GM18870 (cell line): Measurements from ENCODE around the gene HBP1.
"Not testable (repeated sequence)": the region's sequence is repeated elsewhere in the genome, so short reads cannot be mapped to it uniquely, and the experiment has no call there.

ENCODE experiments used
- ATAC-seq: cut with Tn5 transposase; IDR thresholded peaks from one replicate; pipeline ENCODE4 v1.9.1; 2021; ENCODE audit warnings: moderate library complexity; ENCODE audit not compliant: unreplicated experiment

The HBP1 gene

GRCh38 chr7:107154826-107155225 is 14.0 kb upstream of the HBP1 start:
- ATAC-seq = no peak

GRCh38 chr7:107155726-107156125 is 13.1 kb upstream of the HBP1 start:
- ATAC-seq = not testable (repeated sequence)

GRCh38 chr7:107157091-107157490 is 11.7 kb upstream of the HBP1 start:
- no peak for ATAC-seq

GRCh38 chr7:107158028-107158427 is 10.8 kb upstream of the HBP1 start:
- ATAC-seq = no peak

- no peak for ATAC-seq
Observed at GRCh38 chr7:107160389-107160788, 8.4 kb upstream of the HBP1 start.

GRCh38 chr7:107161415-107161814 is 7.4 kb upstream of the HBP1 start:
- ATAC-seq = no peak

- no peak for ATAC-seq
Observed at GRCh38 chr7:107162475-107162874, 6.3 kb upstream of the HBP1 start.

GRCh38 chr7:107164092-107164491 is 4.7 kb upstream of the HBP1 start:
- ATAC-seq = no peak

GRCh38 chr7:107165341-107165740 is 3.5 kb upstream of the HBP1 start:
- no peak for ATAC-seq

GRCh38 chr7:107166736-107167426 is 1.9 kb upstream of the HBP1 start:
- ATAC-seq = no peak

- no peak for ATAC-seq
Observed at GRCh38 chr7:107167483-107168232, 1.1 kb upstream of the HBP1 start.

- ATAC-seq = no peak
Observed at GRCh38 chr7:107169120-107170050, 582 bp downstream of the HBP1 start.

GRCh38 chr7:107170051-107170915 is 1.5 kb downstream of the HBP1 start:
- no peak for ATAC-seq

- ATAC-seq = no peak
Observed at GRCh38 chr7:107171496-107171895, 2.7 kb downstream of the HBP1 start.

- ATAC-seq = no peak
Observed at GRCh38 chr7:107172276-107173032, 3.7 kb downstream of the HBP1 start.

GRCh38 chr7:107173191-107173590 is 4.4 kb downstream of the HBP1 start:
- ATAC-seq = no peak

GRCh38 chr7:107173691-107174406 is 5.0 kb downstream of the HBP1 start:
- ATAC-seq = peak; percentile 45

- ATAC-seq = no peak
Observed at GRCh38 chr7:107179326-107180164, 10.7 kb downstream of the HBP1 start.
